D341Med (cell line): ENCODE results near the gene CEP68.
"Not testable (repeated sequence)": the region's sequence is repeated elsewhere in the genome, so short reads cannot be mapped to it uniquely, and the experiment has no call there.

ENCODE experiments used
- DNase-seq: peaks from one replicate; pipeline ENCODE4 v3.0.0; 2012; ENCODE audit warnings: low spot score

CEP68 gene, protein sequence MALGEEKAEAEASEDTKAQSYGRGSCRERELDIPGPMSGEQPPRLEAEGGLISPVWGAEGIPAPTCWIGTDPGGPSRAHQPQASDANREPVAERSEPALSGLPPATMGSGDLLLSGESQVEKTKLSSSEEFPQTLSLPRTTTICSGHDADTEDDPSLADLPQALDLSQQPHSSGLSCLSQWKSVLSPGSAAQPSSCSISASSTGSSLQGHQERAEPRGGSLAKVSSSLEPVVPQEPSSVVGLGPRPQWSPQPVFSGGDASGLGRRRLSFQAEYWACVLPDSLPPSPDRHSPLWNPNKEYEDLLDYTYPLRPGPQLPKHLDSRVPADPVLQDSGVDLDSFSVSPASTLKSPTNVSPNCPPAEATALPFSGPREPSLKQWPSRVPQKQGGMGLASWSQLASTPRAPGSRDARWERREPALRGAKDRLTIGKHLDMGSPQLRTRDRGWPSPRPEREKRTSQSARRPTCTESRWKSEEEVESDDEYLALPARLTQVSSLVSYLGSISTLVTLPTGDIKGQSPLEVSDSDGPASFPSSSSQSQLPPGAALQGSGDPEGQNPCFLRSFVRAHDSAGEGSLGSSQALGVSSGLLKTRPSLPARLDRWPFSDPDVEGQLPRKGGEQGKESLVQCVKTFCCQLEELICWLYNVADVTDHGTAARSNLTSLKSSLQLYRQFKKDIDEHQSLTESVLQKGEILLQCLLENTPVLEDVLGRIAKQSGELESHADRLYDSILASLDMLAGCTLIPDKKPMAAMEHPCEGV

DNA sequence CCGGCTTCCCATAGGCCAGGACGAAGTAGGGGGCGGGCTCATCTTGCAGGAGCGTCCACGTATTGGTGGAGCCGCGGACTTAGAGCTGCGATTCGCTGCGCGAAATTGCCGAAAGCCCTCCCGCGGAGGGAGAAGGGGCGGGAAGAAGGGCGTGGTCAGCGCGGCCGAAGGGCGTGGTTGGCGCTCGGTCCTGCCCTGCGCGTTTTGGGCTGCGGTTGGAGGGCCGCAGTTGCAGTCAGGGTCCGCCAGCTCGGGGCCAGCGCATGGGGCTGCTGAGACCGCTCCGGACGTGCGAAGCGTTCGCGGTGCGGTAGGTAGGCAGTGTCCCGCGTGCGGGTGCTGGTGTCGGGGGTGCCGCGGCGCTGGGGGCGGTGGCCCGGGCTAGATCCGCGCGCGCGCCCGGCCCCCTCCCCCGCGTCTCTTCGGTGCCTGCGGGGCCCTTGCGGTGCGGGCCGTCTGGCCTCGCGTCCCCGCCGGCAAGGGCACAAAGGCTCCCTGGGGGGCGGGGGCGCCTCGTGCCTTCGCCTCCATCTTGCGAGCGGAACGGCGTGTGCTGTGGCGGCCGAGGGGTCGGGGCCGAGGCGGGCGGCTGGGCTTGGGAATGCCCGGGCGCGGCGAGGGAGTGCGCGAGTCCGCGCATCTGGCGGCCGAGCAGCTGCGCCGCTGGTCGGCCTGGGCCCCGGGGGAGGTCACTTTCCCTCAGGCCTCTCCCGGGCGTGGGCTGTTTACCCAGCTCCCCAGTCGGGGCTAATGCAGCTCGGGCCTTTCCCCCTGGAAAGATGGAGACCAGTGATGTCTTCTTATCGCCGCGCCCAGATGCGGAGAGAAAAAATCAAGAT, at the start of gene CEP68:
TSS of gene CEP68 (plus strand) at position 202 of the 839 bp plus-strand sequence. CDS start 13,029 bp downstream, outside the sequence.
- peak; percentile 94 for DNase-seq

DNA sequence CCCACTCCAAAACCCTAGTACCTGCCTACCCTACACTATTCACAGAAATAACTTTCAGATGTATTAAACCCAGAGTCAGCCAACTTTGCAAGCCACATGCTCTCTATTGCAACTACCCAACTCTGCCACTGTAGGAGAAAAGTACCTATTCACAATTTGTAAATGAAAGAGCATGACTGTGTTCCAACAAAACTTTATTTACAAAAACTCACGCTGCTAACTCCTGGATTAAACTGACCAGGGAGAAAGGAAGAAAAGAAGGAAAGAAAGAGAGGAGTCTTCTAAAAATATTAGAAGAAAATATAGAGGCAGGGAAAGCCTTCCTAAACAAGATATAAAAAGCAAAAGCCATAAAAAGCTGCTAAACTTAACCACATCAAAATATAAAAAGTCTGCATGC, 42.4 kb upstream of the CEP68 start:
- DNase-seq, result no peak

DNA sequence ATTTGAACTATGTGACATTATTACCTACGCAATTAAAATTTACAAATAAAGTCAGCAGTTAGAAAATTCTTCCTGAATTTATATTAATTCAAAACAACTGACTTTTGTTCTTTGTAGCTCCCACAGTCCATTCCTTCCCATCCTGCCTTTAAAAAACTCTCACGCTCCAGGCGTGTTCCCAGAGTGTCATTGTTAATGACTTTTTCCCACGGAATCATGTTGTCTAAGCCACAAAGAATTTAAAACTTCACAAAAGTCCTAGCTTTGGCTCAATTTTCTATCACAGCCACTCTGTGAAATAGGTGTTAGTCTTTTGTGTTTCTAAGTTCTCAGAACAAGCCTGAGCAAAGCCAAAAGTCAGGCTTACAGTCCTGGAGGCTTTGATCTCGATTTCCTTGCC, 40.5 kb upstream of the CEP68 start:
- no peak for DNase-seq

DNA sequence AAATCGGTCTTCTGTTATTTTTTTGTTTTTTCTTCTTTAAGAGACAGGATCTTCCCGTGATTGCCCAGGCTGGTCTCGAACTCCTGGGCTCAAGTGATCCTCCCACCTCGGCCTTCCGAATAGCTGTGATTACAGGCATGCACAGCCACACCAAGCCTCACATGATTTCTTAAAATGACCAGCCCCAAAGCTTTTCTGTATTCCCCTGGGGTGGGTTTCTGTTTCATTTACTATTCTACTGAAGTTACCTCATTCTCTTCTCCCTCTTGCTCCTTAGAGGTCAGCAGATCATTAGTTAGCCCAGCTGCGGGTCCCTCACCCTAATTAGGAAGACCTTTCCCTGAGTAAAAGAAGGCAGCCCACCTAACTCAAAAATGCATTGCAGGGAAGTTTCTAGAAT, 39.4 kb upstream of the CEP68 start:
- DNase-seq, result no peak

DNA sequence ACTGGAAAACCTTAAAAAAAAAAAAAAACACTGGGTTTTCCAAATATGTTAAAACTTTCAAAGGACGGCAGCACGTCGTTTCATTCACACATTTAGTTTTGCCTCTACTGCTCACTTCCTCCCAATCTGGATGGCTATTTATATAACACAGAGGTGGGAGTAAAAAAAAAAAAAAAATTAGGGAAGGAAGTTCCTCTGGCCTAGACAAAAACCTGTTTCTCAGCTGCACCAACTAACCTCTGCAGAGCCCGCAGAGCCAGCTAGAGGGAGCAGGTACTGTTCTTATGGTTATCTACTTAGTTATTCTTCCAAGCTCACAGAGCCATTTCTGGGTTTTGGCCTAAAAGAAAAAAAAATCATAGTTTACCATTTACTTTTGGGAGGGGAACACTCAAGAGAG, 38.9 kb upstream of the CEP68 start:
- no peak for DNase-seq

DNA sequence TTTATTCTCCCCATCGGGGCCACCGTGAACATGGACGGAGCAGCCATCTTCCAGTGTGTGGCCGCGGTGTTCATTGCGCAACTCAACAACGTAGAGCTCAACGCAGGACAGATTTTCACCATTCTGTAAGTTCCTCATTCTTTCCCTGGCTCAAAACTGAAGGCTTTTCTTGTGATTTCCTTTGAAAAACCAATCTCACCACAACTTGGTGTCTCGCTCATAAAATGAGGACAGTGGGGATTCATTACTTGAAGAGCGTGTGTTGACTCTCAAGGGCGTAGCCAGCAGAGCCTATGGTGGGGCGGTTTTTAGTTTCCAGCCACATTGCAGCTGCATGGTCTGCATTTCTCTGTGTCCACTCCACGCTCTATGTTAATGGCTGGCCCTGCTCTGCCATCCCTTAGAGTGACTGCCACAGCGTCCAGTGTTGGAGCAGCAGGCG, 38.1 kb upstream of the CEP68 start:
- DNase-seq, result no peak

DNA sequence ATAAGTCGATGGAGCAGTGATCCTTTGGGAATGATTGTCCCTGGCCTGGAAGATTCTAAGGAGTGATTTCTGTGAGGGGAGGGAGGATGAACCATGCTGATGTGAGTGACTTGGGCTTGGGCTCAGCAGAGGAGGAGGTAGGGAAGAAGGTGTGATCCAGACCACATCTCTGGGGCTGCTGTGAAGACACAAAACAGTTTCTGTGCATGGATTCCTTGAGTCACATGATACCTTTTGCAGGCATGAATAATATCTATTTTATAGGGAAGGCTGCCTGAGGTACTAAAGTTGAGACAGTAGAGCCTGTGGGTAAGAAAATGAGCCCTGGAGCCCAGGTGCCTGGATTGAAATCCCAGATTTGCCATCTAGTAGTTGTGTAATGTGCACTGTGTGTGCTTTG, 37.2 kb upstream of the CEP68 start:
- no peak for DNase-seq

DNA sequence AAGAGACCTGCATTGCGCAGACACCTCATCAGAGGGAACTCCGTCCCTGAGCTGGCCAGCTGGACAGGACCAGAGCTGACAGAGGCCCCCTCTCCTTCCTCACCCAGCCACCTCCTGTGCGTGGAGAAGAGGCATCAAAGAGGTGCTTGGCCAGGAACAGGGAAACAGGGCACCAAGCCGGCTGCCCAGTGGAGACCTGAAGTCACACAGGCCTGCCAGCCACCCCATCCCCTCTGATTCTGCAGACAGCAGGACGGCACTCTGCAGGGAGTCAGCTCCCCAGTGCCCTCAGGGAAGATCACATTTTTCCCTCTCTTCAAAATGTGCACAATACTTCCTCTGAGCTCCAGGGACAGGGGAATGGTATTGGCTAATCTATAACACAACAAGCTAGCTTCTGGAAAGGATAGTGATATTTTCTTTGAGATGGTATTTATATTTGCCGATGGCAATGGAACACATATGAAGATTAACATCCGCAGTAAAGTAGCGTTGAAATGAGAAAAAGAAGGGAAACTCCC, 36.5 kb upstream of the CEP68 start:
- DNase-seq, result no peak

DNA sequence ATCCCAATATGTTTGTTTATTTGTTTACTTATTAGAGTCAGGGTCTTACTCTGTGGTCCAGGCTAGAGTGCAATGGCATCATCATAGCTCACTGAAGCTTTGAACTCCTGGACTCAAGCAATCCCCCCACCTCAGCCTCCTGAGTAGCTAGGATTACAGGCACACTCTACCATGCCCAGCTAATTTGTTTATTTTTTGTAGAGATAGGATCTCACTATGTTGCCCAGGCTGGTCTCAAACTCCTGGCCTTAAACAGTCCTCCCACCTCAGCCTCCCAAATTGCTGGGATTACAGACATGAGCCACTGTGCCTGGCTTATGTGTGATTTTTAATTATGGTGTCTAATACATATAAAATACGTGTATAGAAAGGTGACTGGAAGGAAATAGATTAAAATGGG, 36.0 kb upstream of the CEP68 start:
- DNase-seq, result not testable (repeated sequence)

DNA sequence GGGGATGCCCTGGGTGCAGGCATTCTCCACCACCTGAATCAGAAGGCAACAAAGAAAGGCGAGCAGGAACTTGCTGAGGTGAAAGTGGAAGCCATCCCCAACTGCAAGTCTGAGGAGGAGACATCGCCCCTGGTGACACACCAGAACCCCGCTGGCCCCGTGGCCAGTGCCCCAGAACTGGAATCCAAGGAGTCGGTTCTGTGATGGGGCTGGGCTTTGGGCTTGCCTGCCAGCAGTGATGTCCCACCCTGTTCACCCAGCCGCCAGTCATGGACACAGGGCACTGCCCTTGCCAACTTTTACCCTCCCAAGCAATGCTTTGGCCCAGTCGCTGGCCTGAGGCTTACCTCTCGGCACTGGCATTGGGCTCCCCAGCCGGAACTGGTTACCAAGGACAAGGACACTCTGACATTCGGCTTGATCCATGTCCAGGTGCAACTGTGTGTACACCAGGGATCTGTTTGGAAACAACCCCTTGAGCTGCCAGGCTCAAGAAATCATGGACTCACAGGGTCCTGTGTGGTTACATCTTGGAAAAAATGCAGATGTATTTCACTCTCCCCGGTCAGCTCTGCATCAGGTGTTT, 35.2 kb upstream of the CEP68 start:
- no peak for DNase-seq

DNA sequence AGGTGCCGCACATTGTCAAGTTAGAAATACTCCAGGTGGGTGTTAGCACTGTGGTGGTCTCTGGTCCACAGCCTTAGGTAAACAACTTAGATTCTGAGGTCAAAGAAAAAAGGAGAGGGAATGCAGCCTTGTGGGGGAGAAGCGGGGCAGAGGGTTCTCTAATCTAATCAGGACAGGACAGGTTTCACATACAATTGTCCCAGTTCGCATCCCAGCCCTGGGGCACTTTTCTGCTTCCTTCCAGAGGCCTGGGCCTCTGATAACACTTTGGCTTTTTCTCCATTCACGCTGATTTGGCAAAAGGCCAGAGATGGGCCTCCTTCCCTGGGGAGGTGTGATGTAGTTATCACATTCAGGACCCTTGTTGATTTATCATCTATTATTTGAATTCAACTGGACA, 34.5 kb upstream of the CEP68 start:
- no peak for DNase-seq

DNA sequence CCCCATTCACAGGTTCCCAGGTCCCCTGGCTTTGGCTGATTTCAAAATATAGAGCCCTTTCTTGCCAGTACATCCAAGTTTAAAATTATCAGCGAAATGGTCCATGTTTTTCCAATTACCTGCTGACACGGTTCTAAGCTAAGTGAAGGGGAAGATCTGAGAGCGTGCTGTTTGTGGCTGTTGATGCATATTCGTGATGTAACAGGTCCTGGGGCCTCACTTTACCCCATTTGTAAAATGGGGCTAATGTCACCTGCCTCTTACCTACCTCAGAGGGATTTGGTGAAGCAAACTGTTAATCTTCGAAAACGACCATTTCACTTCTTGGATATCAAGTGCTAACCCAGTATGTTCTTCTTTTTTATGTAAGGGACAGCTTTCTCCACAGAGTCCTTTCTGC, 34.0 kb upstream of the CEP68 start:
- no peak for DNase-seq

DNA sequence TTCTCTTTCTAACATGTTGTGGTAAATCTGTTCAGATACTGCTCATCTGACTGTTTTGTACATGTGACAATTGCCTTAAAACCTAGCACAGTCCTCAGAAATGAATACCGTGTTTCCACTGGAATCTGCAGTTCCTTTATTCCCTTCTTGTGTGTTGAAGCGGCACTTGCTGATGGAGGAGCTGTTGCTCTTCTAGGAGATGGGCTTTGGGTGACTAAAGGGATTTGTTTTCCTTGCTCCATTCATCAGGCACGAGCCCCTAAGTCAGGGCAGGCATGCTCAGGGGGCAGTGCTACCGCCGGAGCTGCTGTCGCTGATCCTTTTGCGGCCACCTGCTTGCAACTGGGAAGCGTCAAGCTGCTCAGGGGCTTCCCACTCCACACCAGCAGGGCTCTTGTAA, 32.5 kb upstream of the CEP68 start:
- no peak for DNase-seq

DNA sequence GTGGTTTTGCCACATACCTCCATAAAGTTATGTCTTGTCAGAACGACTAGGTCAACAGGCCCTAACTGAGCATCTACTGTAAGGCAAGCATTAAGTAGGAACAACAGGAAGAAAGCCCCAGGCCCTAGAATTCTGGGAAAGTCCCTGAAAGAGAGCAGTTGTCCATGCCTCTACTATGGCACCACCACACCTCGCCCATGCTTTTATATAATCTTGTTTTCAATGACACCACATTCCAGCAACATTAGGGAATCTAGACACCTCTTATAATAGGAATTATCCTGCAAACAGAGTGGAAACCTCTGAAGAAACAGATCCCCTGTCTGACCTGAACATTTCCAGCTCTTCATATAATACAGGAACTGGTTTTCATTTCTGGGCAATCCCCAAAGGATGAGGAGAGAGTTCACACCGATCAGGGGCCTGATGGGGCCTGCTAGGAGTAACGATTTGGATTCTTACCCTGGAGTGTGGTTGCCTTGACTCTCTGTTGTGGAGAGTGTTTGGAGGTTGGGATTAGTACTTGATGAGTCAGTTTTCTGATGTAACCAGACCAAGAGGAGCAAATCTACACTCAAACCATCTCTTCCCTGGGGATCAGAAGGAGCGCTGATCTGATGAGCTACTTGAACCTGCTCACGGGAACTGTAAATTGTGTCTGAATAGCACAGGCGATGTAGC, 31.9 kb upstream of the CEP68 start:
- DNase-seq, result no peak

DNA sequence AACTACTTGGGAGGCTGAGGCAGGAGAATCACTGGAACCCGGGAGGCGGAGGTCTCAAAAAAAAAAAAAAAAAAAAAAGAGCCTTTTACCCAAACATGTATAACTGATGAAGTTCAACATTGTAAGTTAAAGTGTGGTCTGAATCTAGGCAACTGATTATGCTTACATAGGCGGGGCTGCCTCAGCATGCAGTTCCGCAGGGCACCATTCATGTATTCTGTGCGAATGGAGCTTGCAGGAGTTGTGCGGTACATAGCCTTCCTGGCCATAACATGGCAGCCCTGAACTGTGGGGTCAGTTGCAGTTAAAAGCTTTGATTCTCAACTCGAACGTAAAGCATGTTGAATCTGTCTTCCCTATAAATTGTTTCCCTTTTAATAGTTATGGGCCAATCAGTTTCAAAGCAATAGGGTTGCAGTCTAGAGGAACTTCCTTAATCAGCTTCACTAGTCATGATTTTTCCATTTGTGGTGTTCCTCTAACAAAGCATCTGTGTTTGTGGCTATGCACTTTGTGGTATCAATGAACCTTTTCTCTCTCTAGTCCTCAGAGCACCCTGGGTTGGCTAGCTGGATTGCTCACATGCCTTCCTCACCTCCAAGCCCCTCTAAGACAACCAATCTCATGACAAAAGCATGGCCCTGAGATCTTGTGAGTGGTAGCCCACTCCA, 30.6 kb upstream of the CEP68 start:
- no peak for DNase-seq

DNA sequence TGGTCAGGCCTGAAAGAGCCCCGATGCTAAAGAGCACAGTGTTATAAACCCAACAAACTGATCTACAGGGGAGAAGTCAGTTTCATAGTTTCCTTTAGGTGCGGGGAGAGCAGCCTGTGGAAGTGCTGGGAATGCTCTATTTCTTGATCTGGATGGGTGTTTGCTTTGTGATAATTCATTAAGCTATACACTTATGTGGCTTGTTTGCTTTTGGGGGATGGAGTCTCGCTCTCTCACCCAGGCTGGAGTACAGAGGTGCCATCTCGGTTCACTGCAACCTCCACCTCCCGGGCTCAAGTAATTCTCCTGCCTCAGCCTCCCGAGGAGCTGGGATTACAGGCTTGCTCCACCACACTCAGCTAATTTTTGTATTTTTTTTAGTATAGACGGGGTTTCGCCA, 30.1 kb upstream of the CEP68 start:
- DNase-seq, result no peak

DNA sequence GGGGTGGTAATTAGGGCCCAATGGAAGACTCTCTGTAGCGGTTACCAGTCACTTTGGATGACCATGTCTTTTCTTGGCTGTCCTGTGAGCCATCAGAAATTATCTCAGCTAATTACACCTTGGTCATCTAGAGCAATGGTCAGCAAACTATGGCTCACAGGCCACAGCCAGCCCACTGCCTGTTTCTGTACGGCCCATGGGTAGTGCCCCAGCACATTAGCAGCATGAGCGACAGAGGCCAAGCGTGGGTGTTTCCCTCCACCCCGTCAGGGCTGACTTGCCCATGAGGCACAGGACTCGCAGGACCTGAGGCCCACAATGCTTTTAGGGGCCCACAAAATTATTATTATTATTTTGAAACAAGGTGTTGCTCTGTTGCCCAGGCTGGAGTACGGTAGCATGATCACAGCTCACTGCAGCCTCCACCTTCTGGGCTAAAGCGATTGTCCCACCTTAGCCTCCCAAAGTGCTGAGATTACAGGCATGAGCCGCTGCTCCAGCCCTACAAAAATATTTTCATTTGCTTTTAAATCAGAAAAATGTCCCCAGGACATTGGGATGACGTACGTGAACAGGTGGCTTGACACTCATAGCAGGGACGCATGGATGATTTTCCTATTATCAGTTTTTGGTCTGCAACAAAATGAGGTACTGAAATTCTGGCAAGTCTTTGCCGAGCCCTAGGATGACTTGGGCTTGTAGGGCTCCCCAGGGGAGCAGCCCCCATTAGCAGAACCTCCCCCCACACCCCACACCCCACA, 29.3 kb upstream of the CEP68 start:
- DNase-seq, result no peak

DNA sequence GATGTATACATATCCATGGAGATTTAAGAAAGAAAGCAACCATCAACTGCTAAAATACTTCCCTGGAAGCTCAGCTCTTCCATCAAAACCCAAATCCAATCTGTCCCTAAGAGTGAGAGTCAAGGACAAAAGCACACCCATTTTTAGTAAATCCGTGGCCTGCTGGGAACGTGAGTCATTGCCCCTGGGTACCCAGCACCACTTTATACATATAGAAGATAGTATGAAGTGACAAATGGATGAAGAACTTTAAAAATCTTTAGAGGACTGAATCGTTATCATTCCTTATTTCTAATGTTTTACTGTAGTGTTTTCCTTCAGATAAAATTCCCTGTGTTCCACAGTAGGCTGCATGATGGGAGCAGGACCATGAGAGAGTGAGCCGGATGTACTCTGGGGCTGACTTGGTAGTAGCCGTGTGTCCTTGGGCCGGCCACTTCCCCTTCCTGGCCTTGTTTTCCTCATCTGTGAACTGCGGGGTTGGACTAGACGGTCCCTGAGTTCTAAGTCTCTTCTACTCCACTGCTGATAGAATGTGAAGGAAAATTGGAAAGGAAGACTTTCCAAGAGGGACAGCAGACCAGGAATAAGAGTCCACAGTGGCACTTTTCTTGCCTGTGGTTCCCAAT, 28.5 kb upstream of the CEP68 start:
- no peak for DNase-seq
